H9 (cell line): ENCODE measurements around the gene NDUFA9. TPM values are rescaled to one million over a fixed set of nuclear protein-coding genes. Genes with fewer than 3 reads are reported as not detected.

ENCODE experiments used
- DNase-seq: peaks from one replicate; pipeline ENCODE4 v3.0.0-alpha.2; 2017
- H2AFZ ChIP-seq: one replicate; pipeline ENCODE4 v1.6.1; 2013; ENCODE audit warnings: mild to moderate bottlenecking, low read length, control low read depth, moderate library complexity
- H2AK5ac ChIP-seq: 2 replicates; pipeline ENCODE4 v1.6.1; 2013; ENCODE audit warnings: low read length, control low read depth, mixed read lengths; ENCODE audit not compliant: insufficient read length
- H2BK120ac ChIP-seq: one replicate; pipeline ENCODE4 v1.6.1; 2013; ENCODE audit warnings: low read depth, mild to moderate bottlenecking, low read length, control low read depth, inconsistent platforms; ENCODE audit not compliant: poor library complexity, severe bottlenecking
- H2BK12ac ChIP-seq: 2 replicates; pipeline ENCODE4 v1.6.1; 2013; ENCODE audit warnings: low read length, control low read depth, mixed read lengths, low read depth; ENCODE audit not compliant: insufficient read length
- H2BK15ac ChIP-seq: 2 replicates; pipeline ENCODE4 v1.6.1; 2013; ENCODE audit warnings: low read depth, low read length, control low read depth
- H2BK20ac ChIP-seq: one replicate; pipeline ENCODE4 v1.6.1; 2013; ENCODE audit warnings: low read depth, mild to moderate bottlenecking, low read length, control low read depth, inconsistent platforms; ENCODE audit not compliant: poor library complexity, severe bottlenecking
- H2BK5ac ChIP-seq: 2 replicates; pipeline ENCODE4 v1.6.1; 2013; ENCODE audit warnings: low read length, control low read depth, mixed read lengths; ENCODE audit not compliant: insufficient read length
- H3K14ac ChIP-seq: 2 replicates; pipeline ENCODE4 v1.6.1; 2013; ENCODE audit warnings: low read length, control low read depth; ENCODE audit not compliant: insufficient read depth
- H3K18ac ChIP-seq: 2 replicates; pipeline ENCODE4 v1.6.1; 2013; ENCODE audit warnings: low read depth, mild to moderate bottlenecking, mixed read lengths, low read length, control low read depth; ENCODE audit not compliant: insufficient read length
- H3K23ac ChIP-seq: 2 replicates; pipeline ENCODE4 v1.6.1; 2013; ENCODE audit warnings: low read length, control low read depth, mixed read lengths, low read depth; ENCODE audit not compliant: insufficient read length
- H3K23me2 ChIP-seq: 2 replicates; pipeline ENCODE4 v1.6.1; 2013; ENCODE audit warnings: low read depth, mild to moderate bottlenecking, mixed read lengths, low read length, control low read depth; ENCODE audit not compliant: insufficient read length, poor library complexity, severe bottlenecking
- H3K27ac ChIP-seq: 2 replicates; pipeline ENCODE4 v1.5.1; 2013; ENCODE audit warnings: low read length, control low read depth, mixed read lengths, low read depth; ENCODE audit not compliant: insufficient read length
- H3K27me3 ChIP-seq: 2 replicates; pipeline ENCODE4 v1.6.1; 2013; ENCODE audit warnings: low read length, control low read depth, inconsistent platforms; ENCODE audit not compliant: insufficient read depth
- H3K4ac ChIP-seq: 2 replicates; pipeline ENCODE4 v1.6.1; 2013; ENCODE audit warnings: low read depth, mild to moderate bottlenecking, control low read depth, inconsistent platforms, low read length, moderate library complexity
- H3K4me1 ChIP-seq: 2 replicates; pipeline ENCODE4 v1.6.1; 2013; ENCODE audit warnings: low read length, control low read depth, inconsistent platforms; ENCODE audit not compliant: insufficient read depth
- H3K4me2 ChIP-seq: 2 replicates; pipeline ENCODE4 v1.6.1; 2013; ENCODE audit warnings: low read length, control low read depth, mixed read lengths; ENCODE audit not compliant: insufficient read length, insufficient read depth
- H3K56ac ChIP-seq: 2 replicates; pipeline ENCODE4 v1.6.1; 2013; ENCODE audit warnings: low read depth, mild to moderate bottlenecking, mixed read lengths, low read length, control low read depth; ENCODE audit not compliant: insufficient read length
- H3K79me1 ChIP-seq: 2 replicates; pipeline ENCODE4 v1.6.1; 2013; ENCODE audit warnings: low read depth, mild to moderate bottlenecking, moderate library complexity, low read length, control low read depth, inconsistent platforms; ENCODE audit not compliant: insufficient read depth, poor library complexity, severe bottlenecking
- H3K79me2 ChIP-seq: 2 replicates; pipeline ENCODE4 v1.6.1; 2013; ENCODE audit warnings: low read length, control low read depth, inconsistent platforms; ENCODE audit not compliant: insufficient read depth
- H3K9ac ChIP-seq: 2 replicates; pipeline ENCODE4 v1.6.1; 2013; ENCODE audit warnings: low read length, control low read depth, mixed read lengths; ENCODE audit not compliant: insufficient read length; ENCODE audit errors: extremely low read depth
- H3K9me3 ChIP-seq: one replicate; pipeline ENCODE4 v1.6.1; 2013; ENCODE audit warnings: low read depth, low read length, inconsistent platforms; ENCODE audit not compliant: control insufficient read depth
- H3T11ph ChIP-seq: one replicate; pipeline ENCODE4 v1.6.1; 2013; ENCODE audit warnings: mild to moderate bottlenecking, low read length, control low read depth, inconsistent platforms
- H4K20me1 ChIP-seq: one replicate; pipeline ENCODE4 v1.6.1; 2013; ENCODE audit not compliant: control insufficient read depth, insufficient read length, insufficient read depth
- H4K5ac ChIP-seq: 2 replicates; pipeline ENCODE4 v1.6.1; 2013; ENCODE audit warnings: low read depth, mild to moderate bottlenecking, mixed read lengths, low read length, control low read depth; ENCODE audit not compliant: insufficient read length
- H4K8ac ChIP-seq: replicated peaks from 2 replicates; pipeline ENCODE4 v1.6.1; 2013; ENCODE audit warnings: low read length, control low read depth, mixed read lengths, low read depth; ENCODE audit not compliant: insufficient read length
- H4K91ac ChIP-seq: 2 replicates; pipeline ENCODE4 v1.6.1; 2013; ENCODE audit warnings: low read depth, mild to moderate bottlenecking, moderate library complexity, mixed read lengths, low read length, control low read depth; ENCODE audit not compliant: insufficient read length
- H3K27ac Mint-ChIP-seq, 3 experiments: 2 replicates in 2 of 3; 3 replicates in 1 of 3; pipeline ENCODE4 v1.8.0; 2020 to 2021; ENCODE audit warnings: mixed read lengths in 3 of 3, mild to moderate bottlenecking in 1 of 3, moderate library complexity in 1 of 3
- H3K27me3 Mint-ChIP-seq: 2 replicates; pipeline ENCODE4 v1.8.0; 2021; ENCODE audit warnings: low read depth, mild to moderate bottlenecking, moderate library complexity, mixed read lengths
- H3K36me3 Mint-ChIP-seq, 3 experiments: 2 replicates in 2 of 3; 3 replicates in 1 of 3; pipeline ENCODE4 v1.8.0; 2020 to 2021; ENCODE audit warnings: low read depth in 3 of 3, mixed read lengths in 3 of 3; ENCODE audit not compliant: insufficient read depth in 1 of 3
- H3K4me1 Mint-ChIP-seq, 2 experiments: 2 replicates each; pipeline ENCODE4 v1.8.0; 2020; ENCODE audit warnings: mixed read lengths in 2 of 2
- H3K4me3 Mint-ChIP-seq, 2 experiments: 2 replicates in 1 of 2; 3 replicates in 1 of 2; pipeline ENCODE4 v1.8.0; 2020 to 2021; ENCODE audit warnings: mild to moderate bottlenecking in 2 of 2, mixed read lengths in 2 of 2, moderate library complexity in 1 of 2
- H3K9me3 Mint-ChIP-seq, 2 experiments: 2 replicates in 1 of 2; 3 replicates in 1 of 2; pipeline ENCODE4 v1.8.0; 2020; ENCODE audit warnings: mild to moderate bottlenecking in 2 of 2, mixed read lengths in 2 of 2, moderate library complexity in 1 of 2
- WGBS: extraction: QIAGEN DNeasy Blood & Tissue Kit; methylation state at CpG from one replicate; pipeline ENCODE4 v1.1.7; 2013; ENCODE audit warnings: missing lambda C conversion rate, low lambda C conversion rate, mixed read lengths; ENCODE audit not compliant: insufficient read length; ENCODE audit errors: extremely low coverage; 5-methylcytosine and 5-hydroxymethylcytosine counted together
- total RNA-seq: library from RNA; stranded (reverse); gene quantifications from 2 replicates; pipeline ENCODE4 v1.2.1, GENCODE V29; 2021
- TF ChIP-seq, protein P1 (sequence below): fragments of 200-600 bp; sonication (generic); conservative IDR thresholded peaks from 3 replicates; pipeline ENCODE4 v1.8.0; 2021; ENCODE audit warnings: antibody characterized with exemption, mild to moderate bottlenecking

NDUFA9 gene
- total RNA-seq, 1 experiment from 2014 or later: 83.9 TPM

DNA sequence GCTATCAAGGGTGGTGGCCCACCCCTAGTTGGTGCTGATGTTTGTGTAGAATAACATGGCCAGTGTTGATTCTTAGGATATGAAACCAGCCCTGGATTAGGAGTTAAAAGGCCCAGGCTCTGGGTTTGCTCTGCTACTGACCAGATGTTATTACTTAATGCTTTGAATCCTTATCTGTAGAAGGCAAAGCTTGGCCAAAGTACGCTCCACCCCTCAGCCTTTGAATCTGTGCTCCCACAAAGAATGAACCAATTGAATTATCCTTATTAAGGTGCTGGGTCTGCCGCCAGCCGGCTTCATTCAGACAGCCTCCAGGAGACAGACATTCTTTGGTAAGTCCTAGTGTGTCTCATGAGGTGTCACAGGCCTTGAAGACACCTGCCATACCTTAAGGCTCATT lies 41.9 kb upstream of the NDUFA9 start:
- WGBS: no CpG with 5 or more reads among the region's 3 CpGs
- Mint-ChIP-seq H3K4me3 (no peak overlapping the region; a peak in 1 of 5 replicates), H3K4me1 (peaks cover 0 to 19% of the 10 kb centered on the region in 2 experiments; a peak in 3 of 4 replicates), H3K36me3 (peaks cover 0 to 5% (median 0%) of the 10 kb centered on the region in 3 experiments; a peak in 2 of 7 replicates), H3K27me3 (peaks cover 16% of the 10 kb centered on the region), H3K9me3 (no peaks in the 10 kb centered on the region), H3K27ac (no peak overlapping the region)
- Histone ChIP-seq H3T11ph (no peak overlapping the region), H3K23ac (no peak overlapping the region), H3K27me3 (no peaks in the 10 kb centered on the region), H3K4ac (no peak overlapping the region), H2BK20ac (no peak overlapping the region), H3K4me1 (peaks cover 2% of the 10 kb centered on the region; the same call in 1 of the 2 replicates), H3K14ac (no peak overlapping the region), H2BK12ac (no peak overlapping the region), H2BK15ac (no peak overlapping the region), H2BK5ac (no peak overlapping the region), H3K18ac (no peak overlapping the region), H2BK120ac (no peak overlapping the region), H3K23me2 (peaks cover 3% of the 10 kb centered on the region), H3K9me3 (no peaks in the 10 kb centered on the region), H3K9ac (no peak overlapping the region), H3K79me2 (no peaks in the 10 kb centered on the region), H4K20me1 (no peaks in the 10 kb centered on the region), H4K8ac (no peak overlapping the region), H3K4me2 (no peak overlapping the region), H4K91ac (no peak overlapping the region), H3K56ac (no peak overlapping the region), H4K5ac (no peak overlapping the region), H2AFZ (no peak overlapping the region), H3K27ac (no peak overlapping the region), H3K79me1 (no peaks in the 10 kb centered on the region), H2AK5ac (no peak overlapping the region)
- DNase-seq: no peak
- TF ChIP-seq, protein P1, sequence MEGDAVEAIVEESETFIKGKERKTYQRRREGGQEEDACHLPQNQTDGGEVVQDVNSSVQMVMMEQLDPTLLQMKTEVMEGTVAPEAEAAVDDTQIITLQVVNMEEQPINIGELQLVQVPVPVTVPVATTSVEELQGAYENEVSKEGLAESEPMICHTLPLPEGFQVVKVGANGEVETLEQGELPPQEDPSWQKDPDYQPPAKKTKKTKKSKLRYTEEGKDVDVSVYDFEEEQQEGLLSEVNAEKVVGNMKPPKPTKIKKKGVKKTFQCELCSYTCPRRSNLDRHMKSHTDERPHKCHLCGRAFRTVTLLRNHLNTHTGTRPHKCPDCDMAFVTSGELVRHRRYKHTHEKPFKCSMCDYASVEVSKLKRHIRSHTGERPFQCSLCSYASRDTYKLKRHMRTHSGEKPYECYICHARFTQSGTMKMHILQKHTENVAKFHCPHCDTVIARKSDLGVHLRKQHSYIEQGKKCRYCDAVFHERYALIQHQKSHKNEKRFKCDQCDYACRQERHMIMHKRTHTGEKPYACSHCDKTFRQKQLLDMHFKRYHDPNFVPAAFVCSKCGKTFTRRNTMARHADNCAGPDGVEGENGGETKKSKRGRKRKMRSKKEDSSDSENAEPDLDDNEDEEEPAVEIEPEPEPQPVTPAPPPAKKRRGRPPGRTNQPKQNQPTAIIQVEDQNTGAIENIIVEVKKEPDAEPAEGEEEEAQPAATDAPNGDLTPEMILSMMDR: no peak
